ENCODE results near the gene ACAA1. TPM values are rescaled to one million over a fixed set of nuclear protein-coding genes. Genes with fewer than 3 reads are reported as not detected.

ACAA1 gene
- total and polyA plus RNA-seq, 2 of the 13 experiments (the other 11 are each of a cell fraction or from before 2014, with no cell fraction given), result 60.8 to 188 TPM

DNA sequence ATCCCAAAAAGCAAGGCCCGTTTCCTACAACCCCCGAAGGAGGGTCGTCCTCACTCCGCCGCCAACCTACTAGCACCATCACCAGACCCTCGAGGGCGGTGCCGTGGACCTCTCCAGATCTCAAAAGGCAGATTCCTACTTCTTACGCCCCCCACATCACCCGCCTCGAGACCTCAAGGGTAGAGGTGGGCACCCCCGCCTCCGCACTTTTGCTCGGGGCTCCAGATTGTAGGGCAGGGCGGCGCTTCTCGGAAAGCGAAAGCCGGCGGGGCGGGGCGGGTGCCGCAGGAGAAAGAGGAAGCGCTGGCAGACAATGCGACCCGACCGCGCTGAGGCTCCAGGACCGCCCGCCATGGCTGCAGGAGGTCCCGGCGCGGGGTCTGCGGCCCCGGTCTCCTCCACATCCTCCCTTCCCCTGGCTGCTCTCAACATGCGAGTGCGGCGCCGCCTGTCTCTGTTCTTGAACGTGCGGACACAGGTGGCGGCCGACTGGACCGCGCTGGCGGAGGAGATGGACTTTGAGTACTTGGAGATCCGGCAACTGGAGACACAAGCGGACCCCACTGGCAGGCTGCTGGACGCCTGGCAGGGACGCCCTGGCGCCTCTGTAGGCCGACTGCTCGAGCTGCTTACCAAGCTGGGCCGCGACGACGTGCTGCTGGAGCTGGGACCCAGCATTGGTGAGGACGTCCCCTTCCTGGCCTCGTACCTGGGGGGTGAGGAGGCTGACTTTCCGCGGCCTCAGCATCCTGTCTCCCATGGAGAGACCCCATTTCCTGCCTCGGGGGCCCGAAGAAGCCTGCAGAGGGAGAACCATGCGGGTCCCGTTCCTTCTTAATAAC lies 1.6 kb upstream of the ACAA1 start, which contains the start of gene MYD88 (continued):
- TF ChIP-seq FOSL2 (CRISPR knock-in tag; IDR thresholded peaks at IDR 0.05) (no peak; the same call in 1 of the 2 replicates), RBM22 (optimal IDR thresholded peaks at IDR 0.05; ENCODE audit: low read length) (no peak), SMARCE1 (IDR thresholded peaks at IDR 0.05; ENCODE audit: borderline replicate concordance) (no peak), ZNF737 (CRISPR knock-in tag; IDR thresholded peaks at IDR 0.05; ENCODE audit: borderline replicate concordance) (no peak), HNF4G (IDR thresholded peaks at IDR 0.05; ENCODE audit: borderline replicate concordance, low read depth, low read length) (peak; percentile 50; the same call in 1 of the 2 replicates), HNF4G (CRISPR knock-in tag; IDR thresholded peaks at IDR 0.05; ENCODE audit: borderline replicate concordance, low read depth) (no peak; the same call in 1 of the 2 replicates), ZNF335 (CRISPR knock-in tag; IDR thresholded peaks at IDR 0.05) (peak; percentile 55; the same call in 1 of the 2 replicates), PHB2 (IDR thresholded peaks at IDR 0.05; ENCODE audit: partially characterized antibody) (no peak), ZNF615 (CRISPR knock-in tag; IDR thresholded peaks at IDR 0.05; ENCODE audit: borderline replicate concordance) (peak; percentile 21; the same call in 1 of the 2 replicates), CHD2 (IDR thresholded peaks at IDR 0.05; ENCODE audit: low read depth, low read length) (no peak), BRD4 (CRISPR knock-in tag; IDR thresholded peaks at IDR 0.05) (peak; percentile 72; the same call in 1 of the 2 replicates), ZNF747 (CRISPR knock-in tag; IDR thresholded peaks at IDR 0.05; ENCODE audit: borderline replicate concordance) (0 out of 2 replicates have a peak, but pooled peaks have one; percentile 63), ZNF670 (CRISPR knock-in tag; IDR thresholded peaks at IDR 0.05; ENCODE audit: borderline replicate concordance) (no peak), MXI1 (IDR thresholded peaks at IDR 0.05; ENCODE audit: borderline replicate concordance, low read depth, low read length) (peak; percentile 62; the same call in 1 of the 3 replicates), HOXA5 (CRISPR knock-in tag; IDR thresholded peaks at IDR 0.05) (no peak; the same call in 1 of the 2 replicates), DDIT3 (CRISPR knock-in tag; IDR thresholded peaks at IDR 0.05) (no peak), GPN1 (CRISPR knock-in tag; IDR thresholded peaks at IDR 0.05; ENCODE audit: borderline replicate concordance) (no peak), ZNF616 (CRISPR knock-in tag; IDR thresholded peaks at IDR 0.05; ENCODE audit: low read depth) (no peak), ZNF263 (CRISPR knock-in tag; IDR thresholded peaks at IDR 0.05) (no peak), ATAD3A (CRISPR knock-in tag; IDR thresholded peaks at IDR 0.05) (no peak), TAF15 (IDR thresholded peaks at IDR 0.05; ENCODE audit: low read depth, low read length, poor library complexity, severe bottlenecking) (no peak), FOXA3 (CRISPR knock-in tag; IDR thresholded peaks at IDR 0.05) (no peak), ZNF484 (CRISPR knock-in tag; IDR thresholded peaks at IDR 0.05; ENCODE audit: borderline replicate concordance, low read depth) (no peak), GLI4 (CRISPR knock-in tag; IDR thresholded peaks at IDR 0.05; ENCODE audit: borderline replicate concordance) (no peak), RBAK (CRISPR knock-in tag; IDR thresholded peaks at IDR 0.05) (no peak), ZNF33B (CRISPR knock-in tag; IDR thresholded peaks at IDR 0.05) (peak; percentile 84; the same call in 1 of the 2 replicates)
- TF ChIP-seq, protein P1, sequence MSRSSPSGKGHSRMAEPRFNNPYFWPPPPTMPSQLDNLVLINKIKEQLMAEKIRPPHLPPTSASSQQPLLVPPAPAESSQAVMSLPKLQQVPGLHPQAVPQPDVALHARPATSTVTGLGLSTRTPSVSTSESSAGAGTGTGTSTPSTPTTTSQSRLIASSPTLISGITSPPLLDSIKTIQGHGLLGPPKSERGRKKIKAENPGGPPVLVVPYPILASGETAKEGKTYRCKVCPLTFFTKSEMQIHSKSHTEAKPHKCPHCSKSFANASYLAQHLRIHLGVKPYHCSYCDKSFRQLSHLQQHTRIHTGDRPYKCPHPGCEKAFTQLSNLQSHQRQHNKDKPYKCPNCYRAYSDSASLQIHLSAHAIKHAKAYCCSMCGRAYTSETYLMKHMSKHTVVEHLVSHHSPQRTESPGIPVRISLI (CRISPR knock-in tag; IDR thresholded peaks at IDR 0.05; ENCODE audit: borderline replicate concordance), result no peak
- TF ChIP-seq, protein P2, sequence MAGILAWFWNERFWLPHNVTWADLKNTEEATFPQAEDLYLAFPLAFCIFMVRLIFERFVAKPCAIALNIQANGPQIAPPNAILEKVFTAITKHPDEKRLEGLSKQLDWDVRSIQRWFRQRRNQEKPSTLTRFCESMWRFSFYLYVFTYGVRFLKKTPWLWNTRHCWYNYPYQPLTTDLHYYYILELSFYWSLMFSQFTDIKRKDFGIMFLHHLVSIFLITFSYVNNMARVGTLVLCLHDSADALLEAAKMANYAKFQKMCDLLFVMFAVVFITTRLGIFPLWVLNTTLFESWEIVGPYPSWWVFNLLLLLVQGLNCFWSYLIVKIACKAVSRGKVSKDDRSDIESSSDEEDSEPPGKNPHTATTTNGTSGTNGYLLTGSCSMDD (CRISPR knock-in tag; IDR thresholded peaks at IDR 0.05), result no peak
